GM23338 (cell line): ENCODE results near the gene RRP12. TPM values are rescaled to one million over a fixed set of nuclear protein-coding genes. Genes with fewer than 3 reads are reported as not detected.

Experiments used
- ATAC-seq: fragments of 200-7000 bp; cut with Tn5 transposase; 3 replicates; pipeline ENCODE4 v1.9.1; 2020
- DNase-seq: peaks from one replicate; pipeline ENCODE4 v3.0.0-alpha.2; 2015; ENCODE audit warnings: low spot score
- H2AFZ ChIP-seq: fragments of 200-600 bp; sonication (generic); 2 replicates; pipeline ENCODE4 v1.8.0; 2016; ENCODE audit warnings: antibody characterized with exemption, mild to moderate bottlenecking, moderate library complexity
- H3F3A ChIP-seq: fragments of 200-600 bp; sonication (generic); replicated peaks from 2 replicates; pipeline ENCODE4 v1.8.0; 2017; ENCODE audit warnings: antibody characterized with exemption, mixed run types, low read depth
- H3K27ac ChIP-seq: fragments of 200-600 bp; sonication (generic); 2 replicates; pipeline ENCODE4 v1.6.1; 2016; ENCODE audit warnings: low read depth
- H3K27me3 ChIP-seq: fragments of 200-600 bp; sonication (generic); 2 replicates; pipeline ENCODE4 v1.8.0; 2016; ENCODE audit warnings: mild to moderate bottlenecking, mixed run types, moderate library complexity; ENCODE audit not compliant: insufficient read depth
- H3K36me3 ChIP-seq: fragments of 200-600 bp; sonication (generic); 2 replicates; pipeline ENCODE4 v1.8.0; 2016; ENCODE audit warnings: mild to moderate bottlenecking; ENCODE audit not compliant: insufficient read depth
- H3K4me1 ChIP-seq: fragments of 200-600 bp; sonication (generic); 2 replicates; pipeline ENCODE4 v1.8.0; 2016; ENCODE audit warnings: mild to moderate bottlenecking, moderate library complexity; ENCODE audit not compliant: insufficient read depth
- H3K4me2 ChIP-seq: fragments of 200-600 bp; sonication (generic); 2 replicates; pipeline ENCODE4 v1.7.1; 2017; ENCODE audit warnings: mixed run types
- H3K4me3 ChIP-seq: fragments of 200-600 bp; sonication (generic); 2 replicates; pipeline ENCODE4 v1.6.1; 2016; ENCODE audit warnings: mixed run types
- H3K79me2 ChIP-seq: fragments of 200-600 bp; sonication (generic); replicated peaks from 2 replicates; pipeline ENCODE4 v1.8.0; 2017; ENCODE audit warnings: mild to moderate bottlenecking; ENCODE audit not compliant: insufficient read depth
- H3K9me2 ChIP-seq: fragments of 200-600 bp; sonication (generic); 2 replicates; pipeline ENCODE4 v1.8.0; 2017; ENCODE audit not compliant: insufficient read depth
- H4K20me1 ChIP-seq: fragments of 200-600 bp; sonication (generic); replicated peaks from 2 replicates; pipeline ENCODE4 v1.8.0; 2017; ENCODE audit warnings: mild to moderate bottlenecking; ENCODE audit not compliant: insufficient read depth
- H3K27ac Mint-ChIP-seq: 2 replicates; pipeline ENCODE4 v1.8.0; 2020; ENCODE audit warnings: inconsistent platforms, mild to moderate bottlenecking, moderate library complexity, mixed read lengths
- H3K27me3 Mint-ChIP-seq: 3 replicates; pipeline ENCODE4 v1.8.0; 2022; ENCODE audit warnings: low read depth, mild to moderate bottlenecking, moderate library complexity, mixed read lengths, inconsistent platforms; ENCODE audit not compliant: insufficient read depth, poor library complexity
- H3K36me3 Mint-ChIP-seq: 3 replicates; pipeline ENCODE4 v1.8.0; 2021; ENCODE audit warnings: low read depth, mild to moderate bottlenecking, inconsistent platforms, moderate library complexity, mixed read lengths
- H3K4me1 Mint-ChIP-seq: 3 replicates; pipeline ENCODE4 v1.8.0; 2020; ENCODE audit warnings: mild to moderate bottlenecking, inconsistent platforms, mixed read lengths
- H3K4me3 Mint-ChIP-seq: 3 replicates; pipeline ENCODE4 v1.8.0; 2021; ENCODE audit warnings: moderate library complexity, mild to moderate bottlenecking, inconsistent platforms, mixed read lengths
- H3K9me3 Mint-ChIP-seq: 3 replicates; pipeline ENCODE4 v1.8.0; 2020; ENCODE audit warnings: moderate library complexity, mild to moderate bottlenecking, inconsistent platforms, mixed read lengths
- CREB1 ChIP-seq: fragments of 250-450 bp; sonication (Bioruptor Pico); IDR thresholded peaks from 2 replicates; pipeline ENCODE4 v1.5.0; 2020; ENCODE audit warnings: low read depth, mild to moderate bottlenecking, moderate library complexity
- EZH2 ChIP-seq: fragments of 200-600 bp; sonication (generic); IDR thresholded peaks from one replicate; pipeline ENCODE4 v1.8.0; 2017; ENCODE audit warnings: antibody characterized with exemption, mild to moderate bottlenecking, low read depth; ENCODE audit not compliant: unreplicated experiment
- EZH2phosphoT487 ChIP-seq: fragments of 200-600 bp; sonication (generic); IDR thresholded peaks from one replicate; pipeline ENCODE4 v1.8.1; 2018; ENCODE audit warnings: antibody characterized with exemption; ENCODE audit not compliant: unreplicated experiment
- JUNB ChIP-seq: IDR thresholded peaks from one replicate; pipeline ENCODE4 v1.6.1; 2016; ENCODE audit warnings: antibody characterized with exemption; ENCODE audit not compliant: unreplicated experiment
- NANOG ChIP-seq: IDR thresholded peaks from 2 replicates; pipeline ENCODE4 v1.6.1; 2016; ENCODE audit warnings: antibody characterized with exemption, borderline replicate concordance
- POLR2AphosphoS5 ChIP-seq: IDR thresholded peaks from 2 replicates; pipeline ENCODE4 v1.6.1; 2016; ENCODE audit warnings: antibody characterized with exemption, low read depth
- REST ChIP-seq: IDR thresholded peaks from one replicate; pipeline ENCODE4 v1.6.1; 2018; ENCODE audit warnings: antibody characterized with exemption; ENCODE audit not compliant: unreplicated experiment
- STAT1 ChIP-seq: IDR thresholded peaks from one replicate; pipeline ENCODE4 v1.6.1; 2016; ENCODE audit warnings: antibody characterized with exemption; ENCODE audit not compliant: unreplicated experiment
- ZNF331 ChIP-seq: fragments of 250-450 bp; sonication (Bioruptor Pico); IDR thresholded peaks from 2 replicates; pipeline ENCODE4 v1.5.0; 2020; ENCODE audit warnings: low read depth, mild to moderate bottlenecking, moderate library complexity
- ZNF462 ChIP-seq: fragments of 250-450 bp; sonication (Bioruptor Pico); IDR thresholded peaks from 2 replicates; pipeline ENCODE4 v1.5.0; 2020; ENCODE audit warnings: mild to moderate bottlenecking, moderate library complexity
- polyA plus RNA-seq: library from polyadenylated mRNA; unstranded; fragments of >200 nt; fragmentation: Nextera tagmentation; extraction: Ambion mirVana; gene quantifications from 2 replicates; pipeline ENCODE4 v1.2.1, GENCODE V29; 2016
- total RNA-seq: library from RNA; depleted of rRNA; stranded (reverse); fragments of >200 nt; shearing (Covaris generic); gene quantifications from 2 replicates; pipeline ENCODE4 v1.2.3, GENCODE V29; 2014

Gene RRP12
- total and polyA plus RNA-seq, 2 experiments from 2014 or later: 53.4 to 62.6 TPM

- Histone ChIP-seq H3K79me2 (no peaks in the 10 kb centered on the region), H3K27me3 (no peaks in the 10 kb centered on the region), H4K20me1 (no peaks in the 10 kb centered on the region; the same call in 1 of the 2 replicates), H3K36me3 (peaks cover 16% of the 10 kb centered on the region), H3F3A (peaks cover 6% of the 10 kb centered on the region; the same call in 1 of the 2 replicates), H3K27ac (no peak overlapping the region), H2AFZ (no peak overlapping the region), H3K4me2 (no peak overlapping the region), H3K4me1 (no peaks in the 10 kb centered on the region), H3K9me2 (no peaks in the 10 kb centered on the region), H3K4me3 (no peak overlapping the region)
- Mint-ChIP-seq H3K27ac (no peak overlapping the region), H3K36me3 (peaks cover 69% of the 10 kb centered on the region), H3K9me3 (no peaks in the 10 kb centered on the region; the same call in 2 of the 3 replicates), H3K4me3 (no peak overlapping the region), H3K27me3 (peaks cover 9% of the 10 kb centered on the region), H3K4me1 (no peaks in the 10 kb centered on the region; the same call in 2 of the 3 replicates)
- DNase-seq: no peak
- TF ChIP-seq STAT1 (no peak), ZNF462 (CRISPR knock-in tag) (no peak), POLR2AphosphoS5 (no peak), JUNB (no peak), NANOG (no peak), CREB1 (CRISPR knock-in tag) (no peak), REST (no peak), EZH2 (no peak), ZNF331 (CRISPR knock-in tag) (no peak), EZH2phosphoT487 (no peak)
- no peak for ATAC-seq
Measured at GRCh38 chr10:97361537-97361901, 39.6 kb downstream of the RRP12 start.
